Jurkat, Clone E6-1 (cell line): Measurements from ENCODE around the gene THPO.
A peak's percentile ranks its signal among the peaks of the same experiment; 100 is the strongest.

ENCODE experiments used
- DNase-seq: peaks from one replicate; pipeline ENCODE4 v3.0.0-alpha.2; 2011; ENCODE audit warnings: low read depth, low spot score
- H3K4me3 ChIP-seq: 2 replicates; pipeline ENCODE4 v1.5.1; 2011; ENCODE audit warnings: mild to moderate bottlenecking, low read length, control low read depth, moderate library complexity

THPO gene

DNA sequence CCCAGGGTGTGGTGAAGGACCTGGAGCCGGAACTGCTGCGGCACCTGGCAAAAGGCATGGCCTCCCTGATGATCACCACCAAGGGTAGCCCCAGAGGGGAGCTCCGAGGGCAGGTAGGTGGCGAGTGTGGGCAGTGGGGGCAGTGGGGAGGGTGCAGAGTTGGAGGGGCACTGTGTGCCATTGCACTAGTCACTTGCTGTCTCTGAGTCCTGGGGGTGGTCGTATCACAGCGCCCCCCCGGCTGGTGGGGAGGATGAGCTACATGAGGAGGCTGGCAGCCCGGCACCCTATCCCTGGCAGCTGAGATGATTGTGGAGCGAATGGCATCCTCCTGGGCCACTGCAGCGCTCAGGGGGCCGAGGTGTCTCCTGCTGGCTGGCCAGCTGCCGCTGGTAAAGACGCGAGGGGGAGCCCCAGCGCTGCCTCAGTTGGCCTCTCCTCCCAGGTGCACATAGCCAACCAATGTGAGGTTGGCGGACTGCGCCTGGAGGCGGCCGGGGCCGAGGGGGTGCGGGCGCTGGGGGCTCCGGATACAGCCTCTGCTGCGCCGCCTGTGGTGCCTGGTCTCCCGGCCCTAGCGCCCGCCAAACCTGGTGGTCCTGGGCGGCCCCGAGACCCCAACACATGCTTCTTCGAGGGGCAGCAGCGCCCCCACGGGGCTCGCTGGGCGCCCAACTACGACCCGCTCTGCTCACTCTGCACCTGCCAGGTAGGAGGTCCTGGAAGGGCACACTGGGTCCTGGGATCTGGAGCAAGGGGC is 8.2 kb upstream of the THPO start:
- no peak for DNase-seq
- no peak overlapping the region for H3K4me3 ChIP-seq

DNA sequence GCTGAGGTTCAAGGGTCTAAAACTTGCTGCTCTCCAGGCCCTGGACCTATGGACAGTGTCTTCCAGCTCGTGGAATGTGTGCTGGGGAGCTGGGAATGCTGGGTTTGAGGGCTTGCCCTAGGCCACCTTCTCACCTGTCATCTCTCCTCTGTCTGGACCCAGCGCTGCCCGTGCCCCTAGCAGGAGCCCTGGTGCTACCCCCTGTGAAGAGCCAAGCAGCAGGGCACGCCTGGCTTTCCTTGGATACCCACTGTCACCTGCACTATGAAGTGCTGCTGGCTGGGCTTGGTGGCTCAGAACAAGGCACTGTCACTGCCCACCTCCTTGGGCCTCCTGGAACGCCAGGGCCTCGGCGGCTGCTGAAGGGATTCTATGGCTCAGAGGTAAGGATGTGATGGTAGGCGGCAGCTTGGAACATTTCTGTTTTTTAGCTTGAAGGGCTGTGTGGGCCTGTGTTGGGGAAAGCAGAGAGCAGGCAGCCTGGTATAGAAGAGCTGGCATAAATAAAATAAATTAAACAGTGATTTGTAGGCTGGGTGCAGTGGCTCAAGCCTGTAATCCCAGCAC is 6.9 kb upstream of the THPO start:
- no peak for DNase-seq
- H3K4me3 ChIP-seq, result no peak overlapping the region

DNA sequence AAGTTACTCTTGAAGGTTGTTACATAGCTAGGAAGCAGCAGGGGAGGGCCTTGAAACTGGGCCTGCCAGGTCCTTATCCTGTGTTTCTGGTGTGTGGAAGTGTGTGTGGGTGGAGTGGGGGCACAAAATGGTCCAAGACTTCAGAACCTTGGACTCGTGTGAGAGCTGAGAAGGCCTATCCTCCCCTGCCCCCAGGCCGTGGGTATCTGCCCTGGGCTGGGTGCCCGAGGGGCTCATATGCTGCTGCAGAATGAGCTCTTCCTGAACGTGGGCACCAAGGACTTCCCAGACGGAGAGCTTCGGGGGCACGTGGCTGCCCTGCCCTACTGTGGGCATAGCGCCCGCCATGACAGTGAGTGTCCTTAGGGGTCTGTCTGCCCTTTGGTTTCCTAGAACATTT is 6.3 kb upstream of the THPO start:
- no peak for DNase-seq
- H3K4me3 ChIP-seq, result no peak overlapping the region

DNA sequence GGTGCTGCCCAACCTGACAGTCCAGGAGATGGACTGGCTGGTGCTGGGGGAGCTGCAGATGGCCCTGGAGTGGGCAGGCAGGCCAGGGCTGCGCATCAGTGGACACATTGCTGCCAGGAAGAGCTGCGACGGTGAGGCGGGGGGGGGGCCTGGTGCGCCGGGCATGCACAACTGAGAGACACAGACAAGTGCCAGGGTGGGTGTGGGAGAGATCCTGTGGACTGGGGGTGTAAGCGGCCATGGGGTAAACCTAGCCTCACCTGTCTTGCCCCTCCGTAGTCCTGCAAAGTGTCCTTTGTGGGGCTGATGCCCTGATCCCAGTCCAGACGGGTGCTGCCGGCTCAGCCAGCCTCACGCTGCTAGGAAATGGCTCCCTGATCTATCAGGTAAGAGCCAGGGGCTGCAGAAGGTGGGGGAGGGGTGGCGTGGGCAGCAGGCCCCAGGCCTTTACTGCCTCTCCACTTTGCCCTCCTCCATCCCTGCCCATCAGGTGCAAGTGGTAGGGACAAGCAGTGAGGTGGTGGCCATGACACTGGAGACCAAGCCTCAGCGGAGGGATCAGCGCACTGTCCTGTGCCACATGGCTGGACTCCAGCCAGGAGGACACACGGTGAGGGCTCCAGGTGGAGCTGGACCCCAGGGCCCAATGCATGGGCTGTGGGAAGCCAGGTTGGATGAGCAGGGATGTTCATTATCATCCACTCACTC is 5.2 kb upstream of the THPO start:
- no peak overlapping the region for H3K4me3 ChIP-seq
- DNase-seq, result no peak

DNA sequence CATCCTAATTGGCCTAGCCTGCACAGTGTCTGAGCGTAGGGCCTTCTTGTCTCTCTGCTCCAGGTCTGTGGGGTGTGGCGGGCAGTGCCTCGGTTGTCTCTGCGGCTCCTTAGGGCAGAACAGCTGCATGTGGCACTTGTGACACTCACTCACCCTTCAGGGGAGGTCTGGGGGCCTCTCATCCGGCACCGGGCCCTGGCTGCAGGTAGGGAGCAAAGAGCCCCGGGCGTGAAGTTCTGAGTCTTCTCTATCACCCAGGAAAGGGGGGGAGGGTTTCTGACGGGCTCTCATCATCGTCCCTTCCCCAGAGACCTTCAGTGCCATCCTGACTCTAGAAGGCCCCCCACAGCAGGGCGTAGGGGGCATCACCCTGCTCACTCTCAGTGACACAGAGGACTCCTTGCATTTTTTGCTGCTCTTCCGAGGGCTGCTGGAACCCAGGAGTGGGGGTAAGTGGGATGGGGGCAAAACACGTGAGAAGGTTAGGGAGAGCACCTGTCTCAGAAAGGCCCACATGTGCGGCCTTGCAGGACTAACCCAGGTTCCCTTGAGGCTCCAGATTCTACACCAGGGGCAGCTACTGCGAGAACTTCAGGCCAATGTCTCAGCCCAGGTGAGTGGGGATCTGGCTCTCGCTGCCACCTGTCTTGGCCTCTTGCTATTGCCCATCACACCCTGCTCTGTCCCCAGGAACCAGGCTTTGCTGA is 4.5 kb upstream of the THPO start:
- no peak overlapping the region for H3K4me3 ChIP-seq
- DNase-seq, result no peak

DNA sequence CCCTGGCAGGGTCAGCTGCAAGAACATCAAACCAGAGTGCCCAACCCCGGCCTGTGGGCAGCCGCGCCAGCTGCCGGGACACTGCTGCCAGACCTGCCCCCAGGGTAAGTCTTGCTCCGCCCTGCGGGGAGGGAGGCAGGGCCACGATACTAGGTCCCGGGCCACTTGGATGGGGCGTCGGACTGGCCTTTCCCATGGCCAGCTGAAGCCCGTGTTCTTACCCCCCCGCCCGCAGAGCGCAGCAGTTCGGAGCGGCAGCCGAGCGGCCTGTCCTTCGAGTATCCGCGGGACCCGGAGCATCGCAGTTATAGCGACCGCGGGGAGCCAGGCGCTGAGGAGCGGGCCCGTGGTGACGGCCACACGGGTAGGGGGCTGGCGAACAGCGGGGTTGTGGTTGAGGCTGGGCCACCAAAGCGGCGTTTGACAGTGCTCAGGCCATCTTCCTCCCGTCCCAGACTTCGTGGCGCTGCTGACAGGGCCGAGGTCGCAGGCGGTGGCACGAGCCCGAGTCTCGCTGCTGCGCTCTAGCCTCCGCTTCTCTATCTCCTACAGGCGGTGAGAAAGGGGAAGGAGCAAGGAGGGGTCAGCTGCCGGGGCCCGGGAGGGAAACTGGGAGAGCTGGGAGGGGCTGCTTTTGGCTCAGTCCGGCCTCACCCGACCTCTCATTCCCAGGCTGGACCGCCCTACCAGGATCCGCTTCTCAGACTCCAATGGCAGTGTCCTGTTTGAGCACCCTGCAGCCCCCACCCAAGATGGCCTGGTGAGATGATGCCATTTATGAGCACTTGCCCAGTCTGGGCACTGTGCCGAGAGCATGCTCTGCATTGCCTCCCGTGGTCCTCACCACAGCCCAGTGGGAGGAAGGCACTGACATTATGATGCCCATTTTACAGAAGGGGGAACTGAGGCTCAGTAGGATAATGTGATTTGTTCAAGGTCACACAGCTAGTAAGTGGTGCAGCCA is 3.5 kb upstream of the THPO start:
- no peak overlapping the region for H3K4me3 ChIP-seq
- no peak for DNase-seq

DNA sequence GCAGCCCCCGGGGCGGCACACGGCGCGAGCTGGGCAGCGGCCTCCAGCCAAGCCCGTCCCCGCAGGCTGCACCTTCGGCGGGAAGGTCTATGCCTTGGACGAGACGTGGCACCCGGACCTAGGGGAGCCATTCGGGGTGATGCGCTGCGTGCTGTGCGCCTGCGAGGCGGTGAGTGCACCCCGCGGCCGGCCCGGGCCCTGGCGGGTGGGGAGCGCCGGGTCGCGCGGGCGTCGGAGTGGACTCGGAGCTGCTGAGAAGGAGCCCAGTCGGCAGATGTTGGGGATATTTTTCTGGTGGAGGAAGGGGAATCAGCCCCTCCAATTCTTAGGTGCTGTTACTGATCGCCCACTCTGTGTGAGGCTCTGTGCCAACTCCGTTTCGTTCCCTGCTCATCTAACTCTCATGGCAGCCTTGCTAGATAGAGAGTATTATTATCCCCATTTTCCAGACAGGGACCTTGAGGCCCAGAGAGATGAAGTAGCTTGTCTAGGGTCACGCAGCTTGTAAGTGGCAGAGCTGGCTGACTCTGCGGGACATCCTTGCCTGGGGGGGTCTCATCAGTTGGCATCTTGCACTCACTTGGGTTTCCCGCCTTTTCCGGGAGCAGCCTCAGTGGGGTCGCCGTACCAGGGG is 2.7 kb upstream of the THPO start:
- no peak overlapping the region for H3K4me3 ChIP-seq
- DNase-seq, result no peak

DNA sequence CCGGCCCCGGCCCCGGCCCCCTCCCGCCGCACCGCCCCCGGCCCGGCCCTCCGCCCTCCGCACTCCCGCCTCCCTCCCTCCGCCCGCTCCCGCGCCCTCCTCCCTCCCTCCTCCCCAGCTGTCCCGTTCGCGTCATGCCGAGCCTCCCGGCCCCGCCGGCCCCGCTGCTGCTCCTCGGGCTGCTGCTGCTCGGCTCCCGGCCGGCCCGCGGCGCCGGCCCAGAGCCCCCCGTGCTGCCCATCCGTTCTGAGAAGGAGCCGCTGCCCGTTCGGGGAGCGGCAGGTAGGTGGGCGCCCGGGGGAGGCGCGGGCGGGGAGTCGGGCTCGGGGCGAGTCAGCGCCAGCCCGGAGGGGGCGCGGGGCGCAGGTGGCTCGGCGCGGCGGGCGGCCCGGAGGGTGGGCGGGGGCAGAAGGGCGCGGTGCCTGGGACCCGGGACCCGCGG is 2.2 kb upstream of the THPO start:
- H3K4me3 ChIP-seq, result no peak overlapping the region
- DNase-seq, result no peak

DNA sequence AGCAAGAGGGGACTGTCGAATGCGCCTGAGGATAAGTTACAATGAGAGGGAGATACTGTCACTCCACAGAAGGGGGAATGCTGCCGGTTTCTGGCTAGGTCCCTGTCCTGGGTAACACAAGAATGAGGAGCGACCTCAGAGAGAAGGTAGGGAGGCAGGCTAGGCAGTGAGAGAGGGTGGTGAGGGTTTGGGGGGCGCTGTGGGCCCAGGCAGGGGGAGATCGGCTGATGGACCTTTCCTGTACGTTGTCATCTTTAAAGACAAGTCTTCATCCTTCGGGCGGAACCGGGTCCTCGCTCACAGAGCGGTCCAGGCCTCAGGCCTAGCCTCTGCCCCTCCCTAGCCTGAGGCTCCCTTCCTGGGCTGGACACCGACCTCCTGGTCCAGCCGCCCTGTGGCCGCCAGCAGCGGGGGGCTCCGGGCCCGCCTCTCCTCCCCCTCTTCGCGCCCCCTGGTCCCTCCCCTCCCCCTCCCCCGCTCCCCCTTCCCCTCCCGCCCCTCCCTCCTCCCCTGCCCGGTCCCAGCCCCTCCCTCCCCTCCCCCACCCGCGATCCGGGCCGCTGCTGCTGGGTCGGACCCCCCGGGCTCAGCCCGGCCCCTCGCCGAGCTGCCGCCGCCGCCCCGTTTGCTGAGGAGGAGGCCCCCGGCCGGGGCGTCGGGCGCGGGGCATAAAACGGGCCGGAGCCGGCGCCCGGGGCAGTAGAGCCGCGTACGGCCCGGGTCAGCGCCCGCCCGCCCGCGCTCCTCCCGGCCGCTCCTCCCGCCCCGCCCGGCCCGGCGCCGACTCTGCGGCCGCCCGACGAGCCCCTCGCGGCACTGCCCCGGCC is 1.6 kb upstream of the THPO start, which contains the start of gene CHRD:
CHRD (plus strand) TSS at position 697 of the 827 bp plus-strand sequence. CDS start 265 bp downstream, outside the sequence.
- no peak for DNase-seq
- no peak within 1 kb of the TSS for H3K4me3 ChIP-seq

DNA sequence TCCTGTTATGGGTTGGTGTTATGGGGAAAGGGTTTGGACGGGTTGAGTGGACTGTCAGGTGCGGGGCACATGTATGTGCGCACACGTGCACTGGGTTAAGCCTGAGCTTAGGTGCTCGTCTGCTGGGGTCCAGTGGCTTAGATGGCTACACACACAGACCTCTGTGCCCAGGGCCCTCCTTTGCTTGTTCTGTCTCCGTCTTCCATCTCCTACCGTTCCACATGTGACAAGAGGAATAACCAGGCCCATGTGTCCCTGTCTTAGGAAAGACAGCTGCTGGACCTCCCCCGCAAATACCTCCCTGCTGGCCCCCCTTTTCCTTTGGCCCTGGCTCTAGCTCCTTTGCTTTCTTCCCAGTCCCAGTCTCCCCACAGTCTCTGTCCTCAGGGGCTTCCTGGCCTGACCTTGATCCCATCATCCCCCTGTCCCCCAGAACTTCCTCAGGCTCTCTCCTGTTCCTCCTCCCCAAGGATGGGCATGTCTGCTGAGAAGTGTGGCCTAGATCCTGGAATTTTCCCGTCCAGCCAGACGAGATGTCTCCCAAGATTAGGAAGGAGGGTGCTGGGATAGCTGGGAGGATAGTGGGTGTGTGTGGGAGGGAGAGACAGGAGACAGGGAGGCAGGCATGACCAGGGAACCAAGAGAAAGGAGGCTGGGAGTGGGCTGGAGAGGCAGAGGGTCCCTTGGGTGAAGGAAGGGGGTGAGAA is 797 bp upstream of the THPO start:
- H3K4me3 ChIP-seq, result no peak overlapping the region
- no peak for DNase-seq

DNA sequence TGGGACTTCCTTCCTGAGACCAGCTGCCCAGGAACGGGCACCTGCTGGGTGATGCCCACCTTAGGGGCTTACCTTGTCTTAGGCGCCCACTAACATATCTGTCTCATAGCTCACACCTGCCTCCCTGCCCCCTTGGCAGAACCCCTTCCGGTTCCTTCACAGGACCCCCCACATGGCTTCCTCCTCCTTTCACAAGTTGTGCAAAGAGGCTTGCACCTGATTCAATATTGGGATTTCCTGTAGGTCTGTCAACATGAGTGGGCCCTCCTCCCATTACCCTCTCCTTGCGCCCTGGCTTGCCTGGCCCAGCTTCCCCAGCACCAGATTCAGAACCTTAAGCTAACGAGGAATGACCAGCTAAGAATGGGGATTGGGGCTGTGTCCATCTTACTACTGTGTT is 633 bp downstream of the THPO start:
- H3K4me3 ChIP-seq, result no peak overlapping the region
- DNase-seq, result no peak

DNA sequence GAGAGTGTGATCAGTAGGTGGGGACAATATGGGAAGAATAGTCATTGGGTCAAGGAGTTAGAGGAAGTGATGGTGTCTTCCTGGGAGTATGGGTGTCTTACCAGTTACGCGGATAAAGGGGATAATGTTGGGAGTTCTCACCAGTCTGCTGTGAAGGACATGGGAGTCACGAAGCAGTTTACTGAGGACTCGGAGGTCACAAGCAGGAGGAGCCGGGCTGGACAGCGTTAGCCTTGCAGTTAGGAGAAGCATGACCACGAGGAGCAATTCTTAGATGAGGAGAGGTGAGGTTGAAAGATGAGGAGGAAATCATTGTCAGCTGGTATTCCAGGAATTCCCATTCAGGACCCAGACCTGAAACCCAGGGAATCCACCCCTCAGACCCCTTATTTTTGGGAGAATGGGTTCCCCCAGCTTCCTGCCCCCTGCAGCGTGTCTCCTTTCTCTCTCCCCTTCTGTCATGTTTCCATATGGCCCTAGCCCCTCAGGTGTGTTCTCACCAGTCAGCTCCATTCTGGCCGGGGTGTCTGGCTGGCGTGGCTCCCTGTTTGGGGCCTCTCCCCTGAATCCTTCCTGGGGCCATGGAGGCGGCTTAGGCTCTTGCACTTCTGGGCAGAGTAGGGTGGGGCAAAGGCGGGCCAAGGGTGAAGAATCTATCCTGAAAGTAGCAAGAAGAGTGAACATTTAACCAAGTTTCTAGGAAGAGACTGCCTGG is 2.1 kb downstream of the THPO start:
- no peak overlapping the region for H3K4me3 ChIP-seq
- no peak for DNase-seq

DNA sequence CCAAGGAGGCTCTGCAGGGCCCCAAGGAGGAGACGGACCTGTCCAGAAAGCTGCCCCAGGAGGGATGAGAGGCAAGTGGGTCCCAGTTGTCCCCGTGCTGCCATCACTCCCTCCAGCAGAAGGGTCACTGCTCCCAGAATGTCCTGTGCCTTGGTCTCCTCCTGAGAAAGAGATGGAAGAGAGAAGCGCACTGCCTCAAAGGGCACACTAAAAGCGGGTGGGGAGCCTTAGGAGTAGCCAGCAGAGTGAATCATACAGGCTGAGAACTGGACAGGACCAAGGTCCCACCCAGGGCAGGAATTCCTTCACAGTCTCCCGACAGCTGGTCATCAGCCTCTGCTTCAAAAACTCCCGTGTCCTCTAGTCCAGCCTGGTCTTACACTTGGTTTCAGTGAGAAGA is 4.6 kb downstream of the THPO start:
- no peak for DNase-seq
- H3K4me3 ChIP-seq, result no peak overlapping the region

DNA sequence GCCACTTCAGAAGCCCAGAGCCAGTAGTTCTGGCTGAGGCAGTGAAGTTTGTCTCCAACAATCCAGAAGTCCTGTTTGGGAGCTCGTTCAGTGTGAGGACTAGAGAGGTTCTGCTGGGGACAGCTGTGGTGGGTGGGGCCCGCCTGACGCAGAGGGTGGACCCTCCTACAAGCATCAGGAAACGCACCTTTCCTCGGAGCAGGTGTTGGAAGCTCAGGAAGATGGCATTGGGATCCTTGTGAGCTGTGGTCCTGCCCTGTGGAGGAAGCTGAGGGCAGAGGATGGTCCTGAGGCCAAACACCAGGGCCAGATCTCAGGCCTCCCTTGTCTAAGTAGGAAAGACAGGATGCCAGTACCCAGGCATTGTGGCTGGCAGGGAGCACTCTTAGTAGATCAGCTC is 5.1 kb downstream of the THPO start:
- DNase-seq, result no peak
- no peak overlapping the region for H3K4me3 ChIP-seq

DNA sequence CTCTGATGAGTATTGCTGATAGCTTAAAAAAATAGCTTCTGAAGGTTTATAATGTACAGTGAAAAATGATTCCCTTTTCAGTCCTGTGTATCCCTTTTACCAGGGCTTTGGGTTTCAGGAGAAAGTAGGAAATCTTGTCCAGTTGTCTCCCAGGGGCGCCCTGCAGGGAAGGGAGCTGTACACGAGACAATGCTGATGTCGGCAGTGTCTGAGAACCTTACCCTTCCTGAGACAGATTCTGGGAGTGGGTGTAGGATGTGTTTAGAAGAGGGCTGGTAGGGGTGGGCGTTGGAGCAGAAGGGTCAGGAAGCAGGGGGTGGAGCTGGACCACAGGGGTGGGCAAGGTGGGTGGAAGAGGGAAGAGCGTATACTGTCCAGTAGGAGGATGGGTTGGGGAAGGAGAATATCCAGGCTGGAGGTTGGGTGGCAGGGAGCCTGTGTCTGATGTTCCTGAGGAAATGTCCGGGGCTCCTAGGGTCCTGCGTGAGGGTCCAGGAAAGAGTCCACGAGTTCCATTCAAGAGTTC is 5.6 kb downstream of the THPO start:
- DNase-seq, result no peak
- H3K4me3 ChIP-seq, result no peak overlapping the region

DNA sequence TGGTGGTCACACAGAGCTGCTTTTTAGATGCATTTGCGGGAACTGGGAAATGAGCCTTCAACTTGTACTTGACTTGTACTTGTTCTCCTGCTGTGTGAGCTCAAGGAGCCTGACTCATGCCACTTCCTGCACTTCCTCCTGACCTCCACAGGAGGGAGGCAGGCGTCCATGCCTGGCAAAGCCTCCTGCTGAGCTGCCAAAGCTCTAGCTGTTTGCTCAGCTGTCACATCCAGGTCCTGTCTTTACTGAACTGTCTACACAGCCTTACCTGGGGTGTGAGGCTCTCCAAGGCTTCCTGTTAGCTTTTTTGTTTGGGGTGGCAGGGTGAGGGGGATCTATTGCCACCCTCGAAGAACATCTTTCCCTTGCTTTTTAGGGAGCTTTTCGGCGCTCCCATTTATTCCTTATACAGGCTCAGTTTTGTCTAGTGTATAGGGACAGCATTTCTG is 6.4 kb downstream of the THPO start:
- DNase-seq, result peak; percentile 77
- H3K4me3 ChIP-seq, result no peak overlapping the region
